Measurements from ENCODE around the gene LRRC7. TPM values are rescaled to one million over a fixed set of nuclear protein-coding genes. Genes with fewer than 3 reads are reported as not detected.
A peak's percentile ranks its signal among the peaks of the same experiment; 100 is the strongest.

LRRC7 gene
- total and polyA plus RNA-seq, 2 of the 13 experiments (the other 11 are each of a cell fraction or from before 2014, with no cell fraction given): not detected

DNA sequence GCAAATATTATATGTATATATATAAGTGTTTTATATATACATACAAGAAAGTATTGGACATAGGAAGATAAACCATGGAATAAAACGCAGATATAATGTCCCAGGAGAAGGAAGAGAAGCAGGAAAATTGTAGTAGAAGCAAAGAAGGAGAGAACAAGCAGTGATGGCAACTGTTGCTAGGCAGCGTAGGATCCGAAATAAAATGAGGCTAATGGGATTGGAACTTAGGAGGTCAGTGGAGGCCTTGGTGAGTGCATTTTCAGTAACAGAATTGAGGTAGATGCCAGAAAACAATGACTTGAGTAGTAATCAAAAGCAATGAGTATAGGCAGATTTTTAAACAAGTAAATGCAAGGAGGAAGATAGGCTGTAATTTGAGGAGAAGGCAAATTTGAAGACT, 265.8 kb downstream of the LRRC7 start:
- Histone ChIP-seq H3K27ac (ENCODE audit: extremely low read length, insufficient read depth, low read length) (no peak overlapping the region), H3K4me1 (ENCODE audit: insufficient read depth, low read length) (no peaks in the 10 kb centered on the region), H3K27me3 (ENCODE audit: control insufficient read depth in 1 of 2, insufficient read depth in 2 of 2, low read length in 2 of 2) (no peaks in the 10 kb centered on the region), H3K4me2 (ENCODE audit: low read depth, low read length) (no peak overlapping the region), H4K20me1 (ENCODE audit: insufficient read depth, low read length) (no peaks in the 10 kb centered on the region), H2AFZ (ENCODE audit: low read length) (no peak overlapping the region), H3K9ac (ENCODE audit: insufficient read depth, low read depth, low read length) (no peak overlapping the region), H3K79me2 (ENCODE audit: insufficient read depth, low read length) (no peaks in the 10 kb centered on the region), H3K9me3 (ENCODE audit: low read length) (peaks cover 5% of the 10 kb centered on the region), H3K36me3 (replicated peaks in 1 of 2; ENCODE audit: control insufficient read depth in 1 of 2, insufficient read depth in 2 of 2, low read length in 2 of 2) (no peaks in the 10 kb centered on the region), H3K4me3 (replicated peaks in 1 of 3; ENCODE audit: insufficient read depth in 1 of 3, low read depth in 2 of 3, low read length in 3 of 3) (no peak overlapping the region)
- FAIRE-seq (no peak), DNase-seq (ENCODE audit: low spot score) (no peak), ATAC-seq (no peak)
- POLR2A ChIA-PET: no interaction called here
- intact Hi-C loops (cut with micrococcal nuclease; ENCODE audit: unreplicated experiment) (no loop called here), in situ Hi-C loops (cut with HindIII; ENCODE audit: extremely low pct_ligation_motif_present, low pct_unique_long_range_greater_than_20kb) (no loop called here)
- CTCF ChIA-PET (ENCODE audit: low intra/inter-chr PET ratio, low total read pairs): no interaction called here
- 3% methylated on average over 3 of the region's 3 CpGs for WGBS (ENCODE audit: low lambda C conversion rate)
- TF ChIP-seq NBN (conservative IDR thresholded peaks at IDR 0.05): no peak
- BruUV-seq (replicated peaks): no TSS peak

DNA sequence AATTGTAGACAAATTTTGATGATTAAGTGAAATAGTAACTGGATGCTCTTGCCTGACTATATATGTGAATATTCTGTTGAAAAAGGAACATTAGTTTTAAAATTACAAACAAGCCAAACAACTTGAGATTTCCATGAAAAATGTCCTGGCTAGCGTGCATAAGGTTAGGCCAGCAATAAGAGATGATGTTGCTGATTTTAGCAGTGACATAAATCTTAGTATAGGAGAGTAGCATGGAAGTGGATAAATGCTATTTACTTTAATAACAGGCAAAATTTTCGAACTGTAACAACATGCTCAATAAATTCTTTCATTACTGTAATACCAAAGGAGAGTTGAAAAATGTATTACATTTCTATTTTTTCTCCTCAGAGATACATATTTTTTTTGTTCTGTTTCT, 266.6 kb downstream of the LRRC7 start:
- no peaks in the 10 kb centered on the region for H3K79me2 ChIP-seq (ENCODE audit: insufficient read depth, low read length)
- intact Hi-C loops (cut with micrococcal nuclease; ENCODE audit: unreplicated experiment) (no loop called here), in situ Hi-C loops (cut with HindIII; ENCODE audit: extremely low pct_ligation_motif_present, low pct_unique_long_range_greater_than_20kb) (no loop called here)
- H3K27ac ChIP-seq (ENCODE audit: extremely low read length, insufficient read depth, low read length): no peak overlapping the region
- DNase-seq (ENCODE audit: low spot score) (no peak), ATAC-seq (no peak), FAIRE-seq (no peak)
- H3K27me3 ChIP-seq (ENCODE audit: control insufficient read depth in 1 of 2, insufficient read depth in 2 of 2, low read length in 2 of 2): no peaks in the 10 kb centered on the region
- H2AFZ ChIP-seq (ENCODE audit: low read length): no peak overlapping the region
- no peaks in the 10 kb centered on the region for H3K36me3 ChIP-seq (replicated peaks in 1 of 2; ENCODE audit: control insufficient read depth in 1 of 2, insufficient read depth in 2 of 2, low read length in 2 of 2)
- H3K4me2 ChIP-seq (ENCODE audit: low read depth, low read length): no peak overlapping the region
- ChIA-PET CTCF (ENCODE audit: low intra/inter-chr PET ratio, low total read pairs) (no interaction called here), POLR2A (no interaction called here)
- no peak overlapping the region for H3K4me3 ChIP-seq (replicated peaks in 1 of 3; ENCODE audit: insufficient read depth in 1 of 3, low read depth in 2 of 3, low read length in 3 of 3)
- no peak overlapping the region for H3K9ac ChIP-seq (ENCODE audit: insufficient read depth, low read depth, low read length)
- H3K9me3 ChIP-seq (ENCODE audit: low read length): peaks cover 5% of the 10 kb centered on the region
- 0% methylated on average over 2 of the region's 2 CpGs for WGBS (ENCODE audit: low lambda C conversion rate)
- no peak for TF ChIP-seq GTF3A (CRISPR knock-in tag; conservative IDR thresholded peaks at IDR 0.05)
- no peak for TF ChIP-seq ZNF251 (CRISPR knock-in tag; IDR thresholded peaks at IDR 0.05)
- TF ChIP-seq CENPX (CRISPR knock-in tag; IDR thresholded peaks at IDR 0.05): no peak
- no peak for TF ChIP-seq TARDBP (CRISPR knock-in tag; IDR thresholded peaks at IDR 0.05)
- TF ChIP-seq MAFK (conservative IDR thresholded peaks at IDR 0.05 in 1 of 2, IDR thresholded peaks at IDR 0.05 in 1 of 2; ENCODE audit: low read length in 2 of 2): peak; percentile 37 to 41; a peak in 2 of 4 replicates
- TF ChIP-seq ZNF614 (CRISPR knock-in tag; IDR thresholded peaks at IDR 0.05; ENCODE audit: borderline replicate concordance): no peak
- peak; percentile 24; the same call in 1 of the 2 replicates for TF ChIP-seq MAFF (IDR thresholded peaks at IDR 0.05; ENCODE audit: low read depth, low read length)
- H3K4me1 ChIP-seq (ENCODE audit: insufficient read depth, low read length): no peaks in the 10 kb centered on the region
- BruUV-seq (replicated peaks): no TSS peak
- H4K20me1 ChIP-seq (ENCODE audit: insufficient read depth, low read length): no peaks in the 10 kb centered on the region

Data from HepG2 (cell line).